Bronchus fibroblast of lung (primary cell): ENCODE data around the gene PRAMEF1. TPM values are rescaled to one million over a fixed set of nuclear protein-coding genes. Genes with fewer than 3 reads are reported as not detected.

ENCODE experiments used
- total RNA-seq: library from RNA; depleted of rRNA; stranded (reverse); fragments of >200 nt; gene quantifications from 2 replicates; pipeline ENCODE4 v1.2.3, GENCODE V29; 2015

Gene PRAMEF1
- not detected in 2 replicates for total RNA-seq

GRCh38 chr1:12791097-12791496, at the start of gene PRAMEF1:
Gene PRAMEF1 (plus strand): TSS chr1:12791397. CDS start chr1:12793228, 1,831 bp downstream.

GRCh38 chr1:12745992-12746323, 45.2 kb upstream of the PRAMEF1 start, which contains the start of gene CFAP107:
Gene CFAP107 (plus strand): TSS chr1:12746200. CDS start chr1:12746431, 231 bp downstream.

GRCh38 chr1:12773438-12773837, 17.8 kb upstream of the PRAMEF1 start, which contains the start of gene PRAMEF12:
Gene PRAMEF12 (plus strand): TSS chr1:12773738. CDS start chr1:12774868, 1,130 bp downstream.

GRCh38 chr1:12831310-12831709, 40.1 kb downstream of the PRAMEF1 start, which contains the start of gene PRAMEF11:
Gene PRAMEF11 (minus strand): TSS chr1:12831410. CDS start chr1:12828789, 2,621 bp downstream.

Other genes starting within 250 kb of the PRAMEF1 start
- 17.1 and 21.6 TPM in 2 replicates for gene DHRS3, start 173.2 kb upstream of the PRAMEF1 start, total RNA-seq
- gene AADACL4, start 147.3 kb upstream of the PRAMEF1 start, total RNA-seq, result not detected in 2 replicates
- gene AADACL3, start 75.3 kb upstream of the PRAMEF1 start, total RNA-seq, result not detected in 2 replicates
- gene CFAP107, start 45.2 kb upstream of the PRAMEF1 start, total RNA-seq, result not detected in 2 replicates
- gene PRAMEF12, start 17.7 kb upstream of the PRAMEF1 start, total RNA-seq, result not detected in 2 replicates
- gene PRAMEF11, start 40.0 kb downstream of the PRAMEF1 start, total RNA-seq, result not detected in 2 replicates
- not detected in 2 replicates for gene HNRNPCL1, start 57.3 kb downstream of the PRAMEF1 start, total RNA-seq
- not detected in 2 replicates for gene PRAMEF2, start 65.7 kb downstream of the PRAMEF1 start, total RNA-seq
- not detected in 2 replicates for gene PRAMEF4, start 94.8 kb downstream of the PRAMEF1 start, total RNA-seq
- gene PRAMEF10, start 106.9 kb downstream of the PRAMEF1 start, total RNA-seq, result not detected in 2 replicates
- gene PRAMEF7, start 125.2 kb downstream of the PRAMEF1 start, total RNA-seq, result not detected in 2 replicates
- not detected in 2 replicates for gene PRAMEF6, start 156.2 kb downstream of the PRAMEF1 start, total RNA-seq